H9 (cell line): ENCODE results near the gene IL1RAPL2. TPM values are rescaled to one million over a fixed set of nuclear protein-coding genes. Genes with fewer than 3 reads are reported as not detected.

Source experiments
- DNase-seq: peaks from one replicate; pipeline ENCODE4 v3.0.0-alpha.2; 2017
- H2AFZ ChIP-seq: one replicate; pipeline ENCODE4 v1.6.1; 2013; ENCODE audit warnings: mild to moderate bottlenecking, low read length, control low read depth, moderate library complexity
- H2AK5ac ChIP-seq: 2 replicates; pipeline ENCODE4 v1.6.1; 2013; ENCODE audit warnings: low read length, control low read depth, mixed read lengths; ENCODE audit not compliant: insufficient read length
- H2BK120ac ChIP-seq: one replicate; pipeline ENCODE4 v1.6.1; 2013; ENCODE audit warnings: low read depth, mild to moderate bottlenecking, low read length, control low read depth, inconsistent platforms; ENCODE audit not compliant: poor library complexity, severe bottlenecking
- H2BK12ac ChIP-seq: 2 replicates; pipeline ENCODE4 v1.6.1; 2013; ENCODE audit warnings: low read length, control low read depth, mixed read lengths, low read depth; ENCODE audit not compliant: insufficient read length
- H2BK15ac ChIP-seq: 2 replicates; pipeline ENCODE4 v1.6.1; 2013; ENCODE audit warnings: low read depth, low read length, control low read depth
- H2BK20ac ChIP-seq: one replicate; pipeline ENCODE4 v1.6.1; 2013; ENCODE audit warnings: low read depth, mild to moderate bottlenecking, low read length, control low read depth, inconsistent platforms; ENCODE audit not compliant: poor library complexity, severe bottlenecking
- H2BK5ac ChIP-seq: 2 replicates; pipeline ENCODE4 v1.6.1; 2013; ENCODE audit warnings: low read length, control low read depth, mixed read lengths; ENCODE audit not compliant: insufficient read length
- H3K14ac ChIP-seq: 2 replicates; pipeline ENCODE4 v1.6.1; 2013; ENCODE audit warnings: low read length, control low read depth; ENCODE audit not compliant: insufficient read depth
- H3K18ac ChIP-seq: 2 replicates; pipeline ENCODE4 v1.6.1; 2013; ENCODE audit warnings: low read depth, mild to moderate bottlenecking, mixed read lengths, low read length, control low read depth; ENCODE audit not compliant: insufficient read length
- H3K23ac ChIP-seq: 2 replicates; pipeline ENCODE4 v1.6.1; 2013; ENCODE audit warnings: low read length, control low read depth, mixed read lengths, low read depth; ENCODE audit not compliant: insufficient read length
- H3K23me2 ChIP-seq: 2 replicates; pipeline ENCODE4 v1.6.1; 2013; ENCODE audit warnings: low read depth, mild to moderate bottlenecking, mixed read lengths, low read length, control low read depth; ENCODE audit not compliant: insufficient read length, poor library complexity, severe bottlenecking
- H3K27ac ChIP-seq: 2 replicates; pipeline ENCODE4 v1.5.1; 2013; ENCODE audit warnings: low read length, control low read depth, mixed read lengths, low read depth; ENCODE audit not compliant: insufficient read length
- H3K27me3 ChIP-seq: 2 replicates; pipeline ENCODE4 v1.6.1; 2013; ENCODE audit warnings: low read length, control low read depth, inconsistent platforms; ENCODE audit not compliant: insufficient read depth
- H3K4ac ChIP-seq: 2 replicates; pipeline ENCODE4 v1.6.1; 2013; ENCODE audit warnings: low read depth, mild to moderate bottlenecking, control low read depth, inconsistent platforms, low read length, moderate library complexity
- H3K4me1 ChIP-seq: 2 replicates; pipeline ENCODE4 v1.6.1; 2013; ENCODE audit warnings: low read length, control low read depth, inconsistent platforms; ENCODE audit not compliant: insufficient read depth
- H3K4me2 ChIP-seq: 2 replicates; pipeline ENCODE4 v1.6.1; 2013; ENCODE audit warnings: low read length, control low read depth, mixed read lengths; ENCODE audit not compliant: insufficient read length, insufficient read depth
- H3K56ac ChIP-seq: 2 replicates; pipeline ENCODE4 v1.6.1; 2013; ENCODE audit warnings: low read depth, mild to moderate bottlenecking, mixed read lengths, low read length, control low read depth; ENCODE audit not compliant: insufficient read length
- H3K79me1 ChIP-seq: 2 replicates; pipeline ENCODE4 v1.6.1; 2013; ENCODE audit warnings: low read depth, mild to moderate bottlenecking, moderate library complexity, low read length, control low read depth, inconsistent platforms; ENCODE audit not compliant: insufficient read depth, poor library complexity, severe bottlenecking
- H3K79me2 ChIP-seq: 2 replicates; pipeline ENCODE4 v1.6.1; 2013; ENCODE audit warnings: low read length, control low read depth, inconsistent platforms; ENCODE audit not compliant: insufficient read depth
- H3K9ac ChIP-seq: 2 replicates; pipeline ENCODE4 v1.6.1; 2013; ENCODE audit warnings: low read length, control low read depth, mixed read lengths; ENCODE audit not compliant: insufficient read length; ENCODE audit errors: extremely low read depth
- H3K9me3 ChIP-seq: one replicate; pipeline ENCODE4 v1.6.1; 2013; ENCODE audit warnings: low read depth, low read length, inconsistent platforms; ENCODE audit not compliant: control insufficient read depth
- H3T11ph ChIP-seq: one replicate; pipeline ENCODE4 v1.6.1; 2013; ENCODE audit warnings: mild to moderate bottlenecking, low read length, control low read depth, inconsistent platforms
- H4K20me1 ChIP-seq: one replicate; pipeline ENCODE4 v1.6.1; 2013; ENCODE audit not compliant: control insufficient read depth, insufficient read length, insufficient read depth
- H4K5ac ChIP-seq: 2 replicates; pipeline ENCODE4 v1.6.1; 2013; ENCODE audit warnings: low read depth, mild to moderate bottlenecking, mixed read lengths, low read length, control low read depth; ENCODE audit not compliant: insufficient read length
- H4K8ac ChIP-seq: replicated peaks from 2 replicates; pipeline ENCODE4 v1.6.1; 2013; ENCODE audit warnings: low read length, control low read depth, mixed read lengths, low read depth; ENCODE audit not compliant: insufficient read length
- H4K91ac ChIP-seq: 2 replicates; pipeline ENCODE4 v1.6.1; 2013; ENCODE audit warnings: low read depth, mild to moderate bottlenecking, moderate library complexity, mixed read lengths, low read length, control low read depth; ENCODE audit not compliant: insufficient read length
- H3K27ac Mint-ChIP-seq, 3 experiments: 2 replicates in 2 of 3; 3 replicates in 1 of 3; pipeline ENCODE4 v1.8.0; 2020 to 2021; ENCODE audit warnings: mixed read lengths in 3 of 3, mild to moderate bottlenecking in 1 of 3, moderate library complexity in 1 of 3
- H3K27me3 Mint-ChIP-seq: 2 replicates; pipeline ENCODE4 v1.8.0; 2021; ENCODE audit warnings: low read depth, mild to moderate bottlenecking, moderate library complexity, mixed read lengths
- H3K36me3 Mint-ChIP-seq, 3 experiments: 2 replicates in 2 of 3; 3 replicates in 1 of 3; pipeline ENCODE4 v1.8.0; 2020 to 2021; ENCODE audit warnings: low read depth in 3 of 3, mixed read lengths in 3 of 3; ENCODE audit not compliant: insufficient read depth in 1 of 3
- H3K4me1 Mint-ChIP-seq, 2 experiments: 2 replicates each; pipeline ENCODE4 v1.8.0; 2020; ENCODE audit warnings: mixed read lengths in 2 of 2
- H3K4me3 Mint-ChIP-seq, 2 experiments: 2 replicates in 1 of 2; 3 replicates in 1 of 2; pipeline ENCODE4 v1.8.0; 2020 to 2021; ENCODE audit warnings: mild to moderate bottlenecking in 2 of 2, mixed read lengths in 2 of 2, moderate library complexity in 1 of 2
- H3K9me3 Mint-ChIP-seq, 2 experiments: 2 replicates in 1 of 2; 3 replicates in 1 of 2; pipeline ENCODE4 v1.8.0; 2020; ENCODE audit warnings: mild to moderate bottlenecking in 2 of 2, mixed read lengths in 2 of 2, moderate library complexity in 1 of 2
- CTCF ChIP-seq: fragments of 200-600 bp; sonication (generic); conservative IDR thresholded peaks from 3 replicates; pipeline ENCODE4 v1.8.0; 2021; ENCODE audit warnings: antibody characterized with exemption, mild to moderate bottlenecking
- WGBS: extraction: QIAGEN DNeasy Blood & Tissue Kit; methylation state at CpG from one replicate; pipeline ENCODE4 v1.1.7; 2013; ENCODE audit warnings: missing lambda C conversion rate, low lambda C conversion rate, mixed read lengths; ENCODE audit not compliant: insufficient read length; ENCODE audit errors: extremely low coverage; 5-methylcytosine and 5-hydroxymethylcytosine counted together
- total RNA-seq: library from RNA; stranded (reverse); gene quantifications from 2 replicates; pipeline ENCODE4 v1.2.1, GENCODE V29; 2021

IL1RAPL2 gene
- total RNA-seq, 1 experiment from 2014 or later = not detected

- H2BK12ac ChIP-seq = no peak overlapping the region
- no peaks in the 10 kb centered on the region for H3K79me1 ChIP-seq
- no peak overlapping the region for H2AFZ ChIP-seq
- Mint-ChIP-seq H3K4me1 (no peaks in the 10 kb centered on the region), H3K27ac (no peak overlapping the region), H3K4me3 (no peak overlapping the region), H3K9me3 (peaks cover 6 to 59% of the 10 kb centered on the region in 2 experiments), H3K36me3 (peaks cover 3 to 6% (median 4%) of the 10 kb centered on the region in 3 experiments; a peak in 4 of 7 replicates), H3K27me3 (0 out of 2 replicates have a peak, but pooled peaks cover 2% of the 10 kb centered on the region)
- no peak overlapping the region for H2AK5ac ChIP-seq
- H4K8ac ChIP-seq = no peak overlapping the region
- H4K20me1 ChIP-seq = no peaks in the 10 kb centered on the region
- H3K4me1 ChIP-seq = 0 out of 2 replicates have a peak, but pooled peaks cover 3% of the 10 kb centered on the region
- no peak overlapping the region for H3K4ac ChIP-seq
- H3K79me2 ChIP-seq = no peaks in the 10 kb centered on the region
- no peak overlapping the region for H3K9ac ChIP-seq
- TF ChIP-seq CTCF = no peak
- no peaks in the 10 kb centered on the region for H3K9me3 ChIP-seq
- no peak overlapping the region for H4K91ac ChIP-seq
- no CpG with 5 or more reads among the region's 1 CpG for WGBS
- no peak overlapping the region for H3K27ac ChIP-seq
- no peak overlapping the region for H2BK15ac ChIP-seq
- H3K23ac ChIP-seq = no peak overlapping the region
- no peaks in the 10 kb centered on the region for H3K27me3 ChIP-seq
- no peak overlapping the region for H3K14ac ChIP-seq
- H3K4me2 ChIP-seq = no peak overlapping the region
- H3T11ph ChIP-seq = no peak overlapping the region
- no peak overlapping the region for H3K18ac ChIP-seq
- no peak overlapping the region for H2BK20ac ChIP-seq
- H2BK5ac ChIP-seq = no peak overlapping the region
- H2BK120ac ChIP-seq = no peak overlapping the region
- no peaks in the 10 kb centered on the region for H3K23me2 ChIP-seq
- H4K5ac ChIP-seq = no peak overlapping the region
- H3K56ac ChIP-seq = no peak overlapping the region
- no peak for DNase-seq
Observed at GRCh38 chrX:105116486-105116885, 550.5 kb downstream of the IL1RAPL2 start.
